HL-60/S4 treated with retinoic acid at 250 ng/mL for 4 days and 3 days (cell line): ENCODE data around the gene ZMIZ1.

Source experiments
- in situ Hi-C: fragments of 300-500 bp; cut with MboI; formaldehyde crosslinking; loops from 2 replicates; pipeline ENCODE4 v1.7.0; 2022; ENCODE audit warnings: low sequenced_read_pairs

The ZMIZ1 gene

GRCh38 chr10:79049931-79050895 lies 18.6 kb upstream of the ZMIZ1 start:
- in situ Hi-C loops = no loop called here

- in situ Hi-C loops = no loop called here
These were observed 17.7 kb upstream of the ZMIZ1 start for GRCh38 chr10:79050896-79051555.

DNA sequence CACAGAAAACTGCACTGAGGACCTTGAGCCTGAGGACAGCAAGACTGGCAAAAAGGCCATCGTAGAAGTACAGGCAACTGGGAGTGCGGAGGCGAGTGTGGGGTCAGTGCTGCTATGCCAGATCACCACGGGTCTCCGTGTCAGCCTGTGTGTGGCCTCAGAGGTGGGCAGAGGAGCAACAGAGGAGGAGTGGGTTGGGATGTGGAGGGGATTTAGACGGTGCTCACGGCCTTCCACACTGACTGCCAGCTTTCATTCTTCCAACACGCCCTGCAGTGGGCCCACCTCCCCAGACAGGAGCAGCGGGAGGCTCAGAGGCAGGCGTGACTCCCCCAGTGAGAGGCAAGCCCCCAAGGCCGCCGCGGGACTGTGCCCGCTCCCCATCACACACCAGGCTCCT lies 17.0 kb upstream of the ZMIZ1 start:
- in situ Hi-C loops = no loop called here

DNA sequence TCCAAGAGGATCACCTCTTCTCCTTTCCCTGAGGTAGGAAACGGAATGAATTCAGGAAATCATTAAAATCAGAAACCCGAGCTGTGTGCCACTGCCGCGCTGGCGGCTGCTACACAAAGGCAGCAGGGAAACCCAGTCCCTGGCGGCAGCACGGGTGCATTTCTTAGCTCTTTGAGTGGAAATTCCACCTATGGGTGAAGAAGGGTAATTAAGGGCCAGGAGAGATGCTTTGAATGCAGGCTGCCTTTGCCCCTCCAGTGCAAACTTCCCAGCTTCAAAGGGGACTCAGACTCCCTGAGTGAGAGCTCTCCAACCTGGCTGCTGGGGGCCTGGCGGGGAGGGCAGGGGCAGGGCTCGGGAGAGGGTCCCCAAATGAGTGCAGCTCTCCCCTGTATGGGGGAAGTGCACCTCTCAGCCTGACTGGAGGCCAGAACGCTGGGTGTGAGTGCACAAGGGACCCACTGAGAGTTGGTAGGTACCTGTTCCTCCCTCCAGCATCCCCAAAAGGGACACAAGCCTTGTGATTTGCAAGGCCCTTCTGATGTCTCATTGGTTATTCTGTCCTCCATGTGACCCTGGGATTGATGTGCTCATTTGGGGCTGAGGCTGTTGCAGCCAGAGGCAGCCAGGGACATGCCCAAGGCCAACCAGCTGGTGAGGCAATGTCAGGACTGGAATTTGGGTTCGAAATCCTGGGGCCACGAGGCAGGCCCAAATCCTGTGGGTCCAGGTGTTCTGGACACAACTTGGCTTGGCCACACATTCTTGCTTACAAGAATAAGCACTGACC lies 16.3 kb upstream of the ZMIZ1 start:
- in situ Hi-C loops = no loop called here

- in situ Hi-C loops = no loop called here
These were observed 15.7 kb upstream of the ZMIZ1 start for GRCh38 chr10:79053081-79053434.

DNA sequence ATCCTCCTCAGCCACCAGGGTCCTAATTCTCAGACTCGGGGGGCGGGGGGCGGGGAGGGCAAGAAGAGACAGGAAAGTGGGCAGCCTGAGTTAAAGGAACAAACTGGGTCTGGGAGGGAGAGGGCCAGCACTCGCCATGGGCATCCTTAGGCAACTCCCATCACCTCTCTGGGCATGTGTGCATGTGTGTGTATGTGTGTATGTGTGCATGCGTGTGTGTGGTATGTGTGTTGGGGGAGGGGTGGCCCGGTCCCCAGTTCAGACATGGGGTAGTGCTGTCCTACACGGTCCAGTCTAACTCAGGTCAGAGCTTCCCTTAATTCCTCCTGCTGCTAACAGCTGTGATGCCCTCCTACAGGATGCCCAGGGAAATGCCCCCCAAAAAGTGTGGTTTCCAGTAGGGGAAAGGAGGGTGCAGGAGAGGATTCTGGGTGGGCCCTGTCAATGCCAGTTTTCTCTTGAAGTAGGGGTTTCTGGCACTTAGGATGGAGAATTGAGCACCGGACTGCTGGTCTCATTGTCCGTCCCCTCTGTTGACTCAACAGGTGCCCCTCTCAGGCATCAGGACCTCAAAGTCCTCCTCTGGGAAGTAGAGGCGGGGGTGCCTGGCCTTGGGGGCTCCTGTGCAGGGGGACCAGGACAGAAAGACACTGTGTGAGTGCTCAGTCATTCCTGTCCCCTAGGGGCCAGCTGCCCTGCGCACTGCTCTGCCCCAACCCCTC lies 15.1 kb upstream of the ZMIZ1 start:
- in situ Hi-C loops = no loop called here

- in situ Hi-C loops = no loop called here
These were observed 14.3 kb upstream of the ZMIZ1 start for GRCh38 chr10:79054203-79055099.

- in situ Hi-C loops = no loop called here
These were observed 13.5 kb upstream of the ZMIZ1 start for GRCh38 chr10:79055100-79055782.

DNA sequence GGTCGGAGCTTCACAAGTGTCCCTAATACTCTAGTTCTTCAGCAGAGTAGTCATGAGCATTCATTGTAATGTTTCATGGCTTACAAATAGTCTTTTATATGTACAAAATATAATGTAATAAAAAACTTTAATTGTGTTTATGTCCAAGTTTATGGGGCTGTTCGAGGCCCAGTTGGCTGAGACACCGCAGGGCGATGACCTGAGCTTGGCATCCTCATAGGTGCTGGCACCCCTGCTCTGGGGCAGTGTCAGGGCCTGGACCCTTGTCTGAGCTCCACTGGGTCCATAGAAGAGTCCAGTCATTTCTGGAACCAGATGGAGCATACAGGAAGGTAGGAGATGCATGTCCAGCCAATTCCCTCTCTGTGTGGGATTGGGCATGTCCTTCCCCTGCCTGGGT lies 12.9 kb upstream of the ZMIZ1 start:
- in situ Hi-C loops = no loop called here

DNA sequence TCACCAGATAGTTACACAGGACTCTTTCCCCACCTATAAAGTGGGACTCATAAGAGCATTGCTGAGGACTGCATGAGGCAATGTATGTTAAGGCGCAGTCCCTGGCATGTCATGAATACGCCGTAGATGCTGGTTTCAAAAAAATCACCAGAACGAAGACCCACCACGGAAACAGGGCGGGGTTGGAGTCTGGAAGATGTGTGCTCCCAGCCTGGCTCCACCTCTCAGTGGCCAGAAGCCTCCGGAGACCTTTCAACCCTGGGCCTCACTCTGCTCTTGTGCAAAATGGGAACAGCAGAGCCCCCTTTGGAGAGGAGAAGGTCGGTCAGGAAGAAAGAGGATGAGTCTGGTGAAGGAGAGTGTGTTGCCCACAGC lies 12.4 kb upstream of the ZMIZ1 start:
- in situ Hi-C loops = no loop called here

DNA sequence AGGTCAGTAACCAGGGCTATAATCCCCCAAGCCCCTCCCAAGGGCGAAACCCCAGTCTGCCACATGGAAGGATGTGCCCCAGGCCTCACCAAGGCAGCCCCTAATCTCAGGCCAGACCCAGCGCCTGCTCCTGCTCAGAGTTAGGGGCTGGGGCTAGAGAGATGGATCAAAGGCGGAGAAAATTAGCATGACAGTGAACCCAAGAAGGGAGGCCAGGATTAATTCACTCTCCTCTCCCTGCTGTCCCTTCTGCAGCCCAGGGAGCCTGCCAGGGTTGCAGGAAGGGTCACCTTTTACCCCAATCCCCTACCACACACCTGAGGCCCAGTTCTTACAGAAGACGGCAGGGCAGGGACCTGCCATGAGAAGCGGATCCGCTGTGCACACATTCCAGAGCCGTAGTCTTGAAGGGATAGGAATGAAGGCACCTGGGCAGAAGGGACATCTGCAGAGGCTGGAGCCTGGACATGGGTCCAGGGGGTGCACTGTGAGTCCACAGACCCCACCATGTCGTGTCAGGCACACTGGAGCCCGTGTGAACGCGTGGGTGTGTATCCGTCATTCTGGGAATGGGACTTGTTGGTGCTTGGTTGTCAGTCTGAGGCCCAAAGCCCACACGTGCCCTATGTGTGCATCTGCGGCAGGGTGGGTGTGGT lies 11.9 kb upstream of the ZMIZ1 start:
- in situ Hi-C loops = no loop called here

DNA sequence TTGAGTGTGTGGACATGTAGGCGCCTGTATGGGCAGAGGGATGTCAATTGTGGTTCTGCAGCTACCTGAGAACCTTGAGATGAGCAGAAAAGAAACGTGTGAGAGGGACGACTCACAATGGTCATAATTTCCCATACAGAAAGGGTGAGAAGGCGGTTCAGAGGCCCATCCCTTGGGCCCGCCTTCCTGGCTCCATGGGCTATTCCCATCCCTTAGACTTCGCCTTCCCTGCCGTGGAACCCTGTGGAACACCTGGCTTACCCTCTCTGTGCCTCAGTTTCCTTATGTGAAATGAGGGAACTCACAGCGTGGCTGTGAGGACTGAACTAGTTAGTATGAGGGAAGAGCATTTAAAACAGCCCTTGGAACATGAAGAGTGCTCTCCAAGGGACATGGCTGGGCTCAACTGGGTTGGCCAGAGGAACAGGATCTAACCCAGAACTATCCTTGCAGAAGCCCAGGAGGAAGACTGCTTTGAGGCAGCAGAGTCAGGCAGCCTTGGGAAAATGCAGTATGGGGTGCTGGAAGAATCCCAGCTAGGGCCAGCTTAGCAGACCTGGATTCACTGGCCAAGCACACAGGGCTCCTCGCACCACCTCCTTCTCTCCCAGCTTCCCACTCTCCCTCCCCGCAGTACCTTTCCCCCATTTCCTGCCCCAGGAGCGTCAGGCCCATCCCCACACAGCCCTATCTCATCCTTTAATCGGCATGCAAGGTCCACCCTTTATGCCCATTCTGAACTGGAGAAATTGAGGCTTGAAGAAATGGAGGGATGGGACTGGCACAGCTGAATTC lies 11.1 kb upstream of the ZMIZ1 start:
- in situ Hi-C loops = no loop called here

DNA sequence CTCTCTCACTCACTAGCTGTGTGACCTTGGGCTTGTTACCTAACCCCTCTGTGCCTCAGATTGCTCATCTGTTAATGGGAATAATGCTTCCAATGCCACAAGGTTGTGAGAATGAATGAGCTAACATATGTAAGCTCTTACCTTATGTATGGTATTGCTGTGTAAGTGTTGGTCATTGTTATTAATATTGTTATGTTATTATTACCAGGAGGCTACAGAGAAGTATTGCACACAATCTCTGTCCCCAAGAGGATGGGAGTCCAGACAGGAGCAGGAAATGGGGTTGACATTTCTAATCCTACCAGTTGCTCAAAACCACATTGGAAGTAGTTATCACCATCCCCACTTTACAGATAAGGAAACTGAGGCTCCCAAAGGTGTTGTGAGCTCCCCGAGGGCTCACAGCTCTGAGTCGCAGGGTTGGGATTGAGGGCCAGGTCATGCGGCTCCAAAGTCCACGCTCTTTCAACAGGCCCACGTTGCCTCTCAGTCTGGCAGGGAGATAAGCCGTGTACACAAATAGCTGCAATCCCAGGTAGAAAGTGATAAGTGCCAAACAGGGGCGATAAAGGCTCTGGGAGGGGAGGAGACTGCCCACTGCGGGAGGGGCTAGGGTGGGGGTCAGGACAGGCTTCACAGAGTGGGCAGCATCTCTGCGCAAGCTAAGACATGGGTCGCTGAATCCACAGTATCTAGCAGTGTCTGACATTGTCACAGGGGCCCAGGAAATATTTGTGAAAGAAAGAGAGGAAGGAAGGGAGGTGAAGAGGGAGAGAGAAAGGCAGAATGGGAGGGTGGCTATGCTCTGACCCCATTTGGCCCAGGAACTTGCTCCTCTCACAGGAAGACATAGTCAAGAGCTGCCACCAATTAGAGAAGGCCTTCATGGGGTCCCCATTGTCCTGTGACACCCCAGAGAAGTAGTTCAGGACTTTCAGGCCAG lies 9.6 kb upstream of the ZMIZ1 start:
- in situ Hi-C loops = no loop called here

GRCh38 chr10:79059859-79060379 lies 8.8 kb upstream of the ZMIZ1 start:
- in situ Hi-C loops = no loop called here

- in situ Hi-C loops = no loop called here
These were observed 8.0 kb upstream of the ZMIZ1 start for GRCh38 chr10:79060641-79061255.
